HG03342 (cell line): ENCODE data around the gene RHBDL1.

Experiments
- ATAC-seq: cut with Tn5 transposase; IDR thresholded peaks from one replicate; pipeline ENCODE4 v1.9.1; 2021; ENCODE audit warnings: mild to moderate bottlenecking, moderate library complexity; ENCODE audit not compliant: unreplicated experiment

The RHBDL1 gene

DNA sequence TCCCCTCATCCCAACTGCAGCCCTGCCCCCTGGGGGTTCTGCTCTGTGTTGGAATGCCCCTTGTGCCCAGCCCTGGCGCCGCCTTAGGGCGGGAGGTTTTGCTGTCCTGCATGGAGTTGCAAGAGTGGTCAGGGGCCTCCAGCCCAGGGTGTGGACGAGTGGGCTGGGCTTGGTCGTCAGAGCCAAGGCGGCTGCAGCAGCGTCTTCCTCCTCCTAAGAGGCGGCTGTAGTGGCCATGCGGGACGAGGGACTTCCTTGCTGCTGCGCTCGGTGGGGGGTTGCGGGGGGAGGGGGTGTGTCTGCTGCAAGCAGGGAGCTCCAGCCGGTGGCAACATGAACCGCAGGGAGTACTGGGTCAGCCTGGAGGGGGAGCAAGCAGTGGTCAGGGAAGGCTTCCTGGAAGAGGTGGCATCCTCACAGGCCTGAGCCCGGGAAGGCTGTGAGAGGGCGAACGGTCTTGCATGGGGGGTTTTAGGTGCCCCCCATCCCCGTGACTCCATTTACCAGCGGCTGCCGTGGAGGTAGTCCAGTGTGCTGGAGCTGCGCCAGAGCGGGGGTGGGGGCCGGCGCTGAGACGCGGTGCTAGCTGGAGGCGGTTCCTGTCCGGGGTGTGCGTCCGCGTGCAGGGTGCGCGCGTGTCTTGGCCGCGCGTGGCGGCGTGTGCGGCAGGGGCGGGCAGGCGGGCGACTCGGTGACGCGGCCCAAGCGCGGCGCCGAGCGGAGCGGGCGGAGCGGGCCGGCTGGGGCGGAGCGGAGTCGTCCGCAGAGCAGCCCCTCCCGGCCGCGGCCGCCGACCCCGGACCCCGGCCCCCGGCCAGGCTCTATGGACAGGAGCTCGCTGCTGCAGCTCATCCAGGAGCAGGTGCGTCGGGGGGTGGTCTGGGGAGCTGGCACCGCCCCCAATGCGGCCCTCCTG is at the start of gene RHBDL1:
Gene RHBDL1, plus strand, starts transcription at position 704 of the 916 bp plus-strand sequence. Its CDS starts 120 bp downstream, at position 824.
- no peak for ATAC-seq

DNA sequence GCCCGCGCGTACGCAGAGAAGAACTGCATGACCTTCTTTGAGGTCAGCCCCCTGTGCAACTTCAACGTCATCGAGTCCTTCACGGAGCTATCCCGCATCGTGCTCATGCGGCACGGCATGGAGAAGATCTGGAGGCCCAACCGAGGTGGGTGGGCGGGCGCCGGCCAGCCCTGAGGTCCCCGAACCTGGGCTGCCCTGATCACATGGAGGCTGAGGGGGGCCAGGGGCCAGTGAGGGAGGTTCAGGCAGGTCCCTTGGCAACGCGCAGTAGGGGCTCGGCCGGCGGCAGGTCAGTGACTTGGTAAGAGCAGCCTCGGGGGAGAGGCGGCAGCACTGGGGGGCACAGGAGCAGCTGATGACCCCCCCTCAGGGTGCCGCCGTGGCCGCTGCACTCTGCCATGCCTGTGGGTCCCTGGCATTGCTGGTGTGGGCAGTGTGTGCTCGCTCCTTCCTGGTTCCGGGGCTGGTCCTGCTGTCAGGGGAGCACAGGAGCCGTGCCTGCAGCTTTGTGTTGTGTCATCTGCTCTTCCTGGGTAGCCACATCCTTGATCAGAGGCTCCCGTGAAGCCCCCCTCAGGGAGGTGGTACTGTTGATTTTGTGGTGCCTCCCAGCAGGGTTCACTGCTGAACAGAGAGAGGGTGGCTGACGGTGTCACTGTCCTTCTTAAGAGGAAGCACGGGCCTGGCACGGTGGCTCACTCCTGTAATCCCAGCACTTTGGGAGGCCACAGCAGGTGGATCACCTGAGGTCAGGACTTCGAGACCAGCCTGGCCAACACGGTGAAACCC is 49.3 kb upstream of the RHBDL1 start:
- no peak for ATAC-seq

DNA sequence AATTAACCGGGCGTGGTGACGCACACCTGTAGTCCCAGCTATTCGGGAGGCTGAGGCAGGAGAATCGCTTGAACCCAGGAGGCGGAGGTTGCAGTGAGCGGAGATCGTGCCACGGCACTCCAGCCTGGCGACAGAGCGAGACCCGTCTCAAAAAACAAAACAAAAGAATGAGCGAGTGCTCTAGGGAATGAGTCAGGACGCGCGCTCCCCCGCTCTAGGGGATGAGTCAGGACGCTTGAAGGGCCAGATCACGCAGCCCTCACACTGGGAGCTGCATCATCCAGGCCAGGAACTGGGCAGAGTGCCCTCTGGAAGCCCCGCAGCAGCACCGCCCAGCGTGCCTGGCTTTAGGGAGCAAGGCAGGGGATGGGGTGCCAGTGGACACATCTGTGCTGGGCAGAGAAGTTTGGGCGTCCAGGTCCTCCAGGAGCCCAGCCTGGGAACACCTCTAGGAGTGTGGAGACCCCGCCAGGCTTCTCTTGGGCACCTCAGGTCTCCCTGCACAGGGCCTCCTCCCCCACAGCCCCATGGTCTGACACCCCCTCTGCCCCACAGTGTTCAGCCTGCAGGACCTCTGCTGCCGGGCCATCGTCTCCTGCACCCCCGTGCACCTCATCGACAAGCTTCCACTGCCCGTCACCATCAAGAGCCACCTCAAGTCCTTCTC is 48.6 kb upstream of the RHBDL1 start:
- ATAC-seq = no peak

DNA sequence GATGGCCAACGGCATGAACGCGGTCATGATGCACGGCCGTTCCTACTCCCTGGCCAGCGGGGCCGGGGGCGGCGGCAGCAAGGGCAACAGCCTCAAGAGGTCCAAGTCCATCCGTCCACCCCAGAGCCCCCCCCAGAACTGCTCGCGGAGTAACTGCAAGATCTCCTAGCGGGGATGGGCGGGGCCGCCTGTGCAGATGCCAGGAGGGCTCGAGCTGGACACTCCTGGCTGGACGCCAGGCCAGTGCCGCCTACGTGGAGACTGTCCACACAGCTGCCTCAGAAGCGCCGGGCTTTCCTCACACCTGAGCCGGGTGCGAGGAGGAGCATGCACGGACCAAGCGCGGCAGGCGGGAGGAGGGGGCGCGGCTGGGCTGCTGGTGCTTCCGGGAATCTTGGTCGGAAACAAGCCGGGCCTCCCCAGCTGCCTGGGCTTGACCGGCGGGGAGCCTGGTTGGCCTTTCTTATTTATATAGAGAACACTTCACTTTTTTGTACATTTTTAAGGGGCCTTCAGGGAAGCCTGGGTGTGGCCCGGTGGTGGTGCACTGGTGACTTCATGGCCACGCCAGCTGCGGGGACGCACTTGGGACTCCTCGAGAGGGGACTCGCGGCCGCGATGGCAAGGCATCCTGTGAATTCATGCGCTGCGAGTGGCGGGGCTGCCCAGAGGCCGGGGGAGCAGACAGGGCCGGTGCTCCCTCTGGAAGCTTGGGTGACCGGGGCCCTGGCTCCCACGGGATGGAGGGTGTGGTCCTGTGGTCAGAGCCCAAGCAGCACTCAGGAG is 47.8 kb upstream of the RHBDL1 start:
- no peak for ATAC-seq

DNA sequence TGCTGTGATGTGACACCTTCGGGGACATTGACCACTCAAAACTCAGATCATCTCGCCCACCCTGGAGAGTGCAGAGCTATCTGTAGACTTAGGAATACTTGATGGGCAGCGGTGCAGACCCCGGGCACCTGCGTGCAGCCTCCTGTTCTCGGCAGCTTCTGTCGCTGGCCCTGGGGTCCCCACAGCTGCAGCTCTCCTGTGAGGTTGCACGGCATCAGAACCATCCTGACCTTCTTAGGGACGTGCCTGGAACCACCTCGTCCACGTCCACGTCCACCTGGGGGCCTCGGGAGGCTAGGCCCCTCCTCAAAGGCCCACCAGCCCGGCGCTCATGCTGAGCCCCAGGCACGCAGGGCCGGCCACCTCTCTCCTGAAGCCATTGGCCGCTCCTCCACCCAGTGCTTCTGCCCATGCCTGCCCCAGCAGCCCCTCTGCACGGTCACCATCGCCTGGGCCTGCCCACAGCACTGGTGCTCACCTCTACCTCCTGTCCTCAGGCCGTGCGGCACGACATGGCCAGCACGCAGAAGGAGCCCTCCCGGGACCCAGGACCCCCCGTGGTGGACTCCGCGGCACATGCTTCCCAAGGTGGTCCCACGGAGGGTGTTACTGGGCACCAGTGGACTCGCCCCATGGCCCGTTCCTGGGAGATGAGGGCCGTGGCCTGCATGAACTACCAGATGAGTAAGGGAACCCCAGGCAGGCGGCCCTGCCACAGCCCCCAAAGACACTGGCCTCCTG is 47.0 kb upstream of the RHBDL1 start:
- no peak for ATAC-seq

DNA sequence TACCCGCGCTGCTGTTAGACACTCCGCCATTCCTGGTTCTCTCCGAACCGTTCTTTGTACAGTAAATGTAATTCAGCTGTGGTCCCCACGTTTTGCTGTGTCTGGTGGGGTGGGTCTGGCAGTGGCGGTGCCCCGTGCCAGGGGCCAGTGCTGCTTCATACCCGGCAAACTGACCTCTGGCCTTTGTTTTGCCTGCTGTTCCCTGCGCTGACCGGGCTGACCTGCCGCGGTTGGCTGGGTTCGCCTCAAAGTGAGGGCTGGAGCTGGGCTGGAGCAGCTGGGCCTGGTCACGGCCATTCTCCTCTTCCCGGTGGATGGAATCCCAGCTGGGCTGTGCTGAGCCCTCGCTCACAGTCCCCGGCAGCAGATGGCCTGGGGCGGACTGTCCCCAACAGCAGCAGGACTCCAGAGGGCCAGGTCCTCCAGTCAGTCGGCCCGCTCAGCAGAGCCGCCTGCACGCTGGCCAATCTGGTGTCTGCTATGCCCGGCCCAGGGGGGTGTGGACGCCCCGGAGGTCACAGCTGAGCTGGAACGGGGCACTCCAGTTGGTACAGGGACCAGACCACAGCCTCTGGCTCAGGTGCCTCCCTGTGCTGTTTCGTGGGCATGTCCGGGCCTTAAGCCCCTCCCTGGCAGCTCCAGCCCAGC is 46.2 kb upstream of the RHBDL1 start:
- ATAC-seq = no peak

DNA sequence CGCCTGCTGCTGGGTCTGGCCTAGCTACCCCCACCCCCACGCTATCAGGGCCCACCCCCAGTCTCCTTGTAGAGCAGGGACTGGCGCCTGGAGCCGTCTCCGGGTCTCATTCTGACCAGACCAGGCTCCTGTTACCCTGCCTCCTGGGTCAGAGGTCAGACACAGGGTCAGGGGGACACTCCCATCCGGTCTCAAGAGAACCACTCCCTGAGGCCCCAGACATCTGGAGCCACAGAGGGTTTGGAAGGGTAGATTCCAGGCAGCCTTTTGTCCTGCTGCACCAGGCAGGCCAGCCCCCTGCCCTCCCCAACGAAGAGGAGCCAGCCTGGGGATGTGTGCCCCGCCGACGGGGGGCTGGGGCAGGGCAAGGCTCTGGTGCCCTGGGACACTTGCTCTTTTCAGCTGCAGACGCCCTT is 45.6 kb upstream of the RHBDL1 start:
- ATAC-seq = no peak

DNA sequence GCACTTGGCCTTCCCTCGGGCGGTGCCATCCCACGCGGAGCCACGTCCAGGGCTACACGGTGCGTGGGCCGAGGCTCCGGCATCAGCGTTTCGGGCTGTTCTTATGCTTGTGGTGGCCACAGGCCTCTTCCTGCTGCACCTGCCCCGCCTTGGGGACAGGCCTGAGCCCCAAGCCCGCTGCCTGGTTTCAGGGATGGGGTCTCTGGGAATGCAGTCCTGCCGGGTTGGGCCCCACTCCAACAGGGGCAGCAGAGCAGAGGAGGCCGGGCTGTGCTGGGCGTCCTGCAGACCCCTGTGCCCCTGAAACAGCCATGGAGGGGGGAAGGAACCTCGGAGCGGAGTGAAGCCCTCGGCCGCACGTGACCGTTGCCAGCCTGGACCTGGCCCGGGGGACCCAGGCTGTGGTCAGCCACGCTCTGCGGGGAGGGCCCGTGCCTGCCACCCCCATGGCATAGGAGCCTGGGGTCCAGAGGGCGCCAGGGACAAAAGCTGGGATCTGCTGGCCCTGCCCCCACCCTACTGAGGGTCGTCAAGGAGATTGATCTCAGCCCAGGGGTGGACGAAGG is 45.1 kb upstream of the RHBDL1 start:
- no peak for ATAC-seq

DNA sequence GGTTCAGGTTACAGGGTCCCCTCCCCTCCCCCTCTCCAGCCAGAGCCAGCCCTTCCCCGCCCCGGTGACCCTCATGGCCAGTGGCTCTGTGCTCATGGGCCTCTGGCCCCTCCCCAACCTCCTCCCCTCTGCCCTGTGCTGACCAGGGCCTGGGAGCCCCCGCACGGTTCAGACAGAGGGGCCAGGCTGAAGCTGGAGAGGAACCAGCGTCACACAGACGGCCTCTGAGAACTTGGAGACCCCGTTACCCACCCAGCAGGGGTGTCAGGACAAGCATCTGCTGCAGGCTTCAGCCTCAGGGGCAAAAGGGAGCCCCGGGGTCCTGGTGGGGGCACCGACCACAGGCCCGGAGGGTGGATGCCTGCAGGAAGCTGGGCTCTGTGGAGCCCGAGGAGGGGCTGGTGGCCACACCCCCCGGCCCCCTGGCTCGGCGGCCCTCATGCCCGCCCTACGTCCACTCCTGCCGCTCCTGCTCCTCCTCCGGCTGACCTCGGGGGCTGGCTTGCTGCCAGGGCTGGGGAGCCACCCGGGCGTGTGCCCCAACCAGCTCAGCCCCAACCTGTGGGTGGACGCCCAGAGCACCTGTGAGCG is 44.6 kb upstream of the RHBDL1 start, which contains the start of gene WFIKKN1:
Gene WFIKKN1, plus strand, starts transcription at position 171 of the 591 bp plus-strand sequence. Its CDS starts 269 bp downstream, at position 440.
- no peak for ATAC-seq

DNA sequence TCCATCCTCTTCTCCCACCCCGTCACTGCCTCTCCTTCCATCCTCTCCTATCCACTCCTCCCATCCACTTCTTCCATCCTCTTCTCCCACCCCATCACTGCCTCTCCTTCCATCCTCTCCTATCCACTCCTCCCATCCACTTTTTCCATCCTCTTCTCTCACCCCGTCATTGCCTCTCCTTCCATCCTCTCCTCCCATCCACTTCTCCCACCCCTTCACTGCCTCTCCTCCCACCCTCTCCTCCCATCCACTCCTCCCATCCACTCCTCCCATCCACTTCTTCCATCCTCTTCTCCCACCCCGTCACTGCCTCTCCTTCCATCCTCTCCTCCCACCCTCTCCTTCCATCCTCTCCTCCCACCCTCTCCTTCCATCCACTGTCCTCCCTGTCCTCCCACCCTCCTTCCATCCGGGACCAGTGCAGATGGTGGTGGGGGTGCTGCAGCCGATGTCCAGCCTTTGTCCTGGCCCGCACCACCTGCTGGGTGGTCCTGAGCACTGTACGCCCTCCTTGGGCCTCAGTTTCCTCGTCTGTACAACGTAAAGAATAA is 43.6 kb upstream of the RHBDL1 start:
- ATAC-seq = no peak

DNA sequence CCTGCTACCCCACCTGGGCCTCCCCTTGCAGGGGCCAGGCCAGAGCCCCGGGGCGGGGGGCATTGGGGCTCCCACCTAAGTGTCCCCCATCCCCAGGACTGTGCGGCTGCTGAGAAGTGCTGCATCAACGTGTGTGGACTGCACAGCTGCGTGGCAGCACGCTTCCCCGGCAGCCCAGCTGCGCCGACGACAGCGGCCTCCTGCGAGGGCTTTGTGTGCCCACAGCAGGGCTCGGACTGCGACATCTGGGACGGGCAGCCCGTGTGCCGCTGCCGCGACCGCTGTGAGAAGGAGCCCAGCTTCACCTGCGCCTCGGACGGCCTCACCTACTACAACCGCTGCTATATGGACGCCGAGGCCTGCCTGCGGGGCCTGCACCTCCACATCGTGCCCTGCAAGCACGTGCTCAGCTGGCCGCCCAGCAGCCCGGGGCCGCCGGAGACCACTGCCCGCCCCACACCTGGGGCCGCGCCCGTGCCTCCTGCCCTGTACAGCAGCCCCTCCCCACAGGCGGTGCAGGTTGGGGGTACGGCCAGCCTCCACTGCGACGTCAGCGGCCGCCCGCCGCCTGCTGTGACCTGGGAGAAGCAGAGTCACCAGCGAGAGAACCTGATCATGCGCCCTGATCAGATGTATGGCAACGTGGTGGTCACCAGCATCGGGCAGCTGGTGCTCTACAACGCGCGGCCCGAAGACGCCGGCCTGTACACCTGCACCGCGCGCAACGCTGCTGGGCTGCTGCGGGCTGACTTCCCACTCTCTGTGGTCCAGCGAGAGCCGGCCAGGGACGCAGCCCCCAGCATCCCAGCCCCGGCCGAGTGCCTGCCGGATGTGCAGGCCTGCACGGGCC is 42.8 kb upstream of the RHBDL1 start:
- no peak for ATAC-seq

DNA sequence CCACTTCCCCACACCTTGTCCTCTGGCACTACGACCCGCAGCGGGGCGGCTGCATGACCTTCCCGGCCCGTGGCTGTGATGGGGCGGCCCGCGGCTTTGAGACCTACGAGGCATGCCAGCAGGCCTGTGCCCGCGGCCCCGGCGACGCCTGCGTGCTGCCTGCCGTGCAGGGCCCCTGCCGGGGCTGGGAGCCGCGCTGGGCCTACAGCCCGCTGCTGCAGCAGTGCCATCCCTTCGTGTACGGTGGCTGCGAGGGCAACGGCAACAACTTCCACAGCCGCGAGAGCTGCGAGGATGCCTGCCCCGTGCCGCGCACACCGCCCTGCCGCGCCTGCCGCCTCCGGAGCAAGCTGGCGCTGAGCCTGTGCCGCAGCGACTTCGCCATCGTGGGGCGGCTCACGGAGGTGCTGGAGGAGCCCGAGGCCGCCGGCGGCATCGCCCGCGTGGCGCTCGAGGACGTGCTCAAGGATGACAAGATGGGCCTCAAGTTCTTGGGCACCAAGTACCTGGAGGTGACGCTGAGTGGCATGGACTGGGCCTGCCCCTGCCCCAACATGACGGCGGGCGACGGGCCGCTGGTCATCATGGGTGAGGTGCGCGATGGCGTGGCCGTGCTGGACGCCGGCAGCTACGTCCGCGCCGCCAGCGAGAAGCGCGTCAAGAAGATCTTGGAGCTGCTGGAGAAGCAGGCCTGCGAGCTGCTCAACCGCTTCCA is 42.0 kb upstream of the RHBDL1 start:
- no peak for ATAC-seq

DNA sequence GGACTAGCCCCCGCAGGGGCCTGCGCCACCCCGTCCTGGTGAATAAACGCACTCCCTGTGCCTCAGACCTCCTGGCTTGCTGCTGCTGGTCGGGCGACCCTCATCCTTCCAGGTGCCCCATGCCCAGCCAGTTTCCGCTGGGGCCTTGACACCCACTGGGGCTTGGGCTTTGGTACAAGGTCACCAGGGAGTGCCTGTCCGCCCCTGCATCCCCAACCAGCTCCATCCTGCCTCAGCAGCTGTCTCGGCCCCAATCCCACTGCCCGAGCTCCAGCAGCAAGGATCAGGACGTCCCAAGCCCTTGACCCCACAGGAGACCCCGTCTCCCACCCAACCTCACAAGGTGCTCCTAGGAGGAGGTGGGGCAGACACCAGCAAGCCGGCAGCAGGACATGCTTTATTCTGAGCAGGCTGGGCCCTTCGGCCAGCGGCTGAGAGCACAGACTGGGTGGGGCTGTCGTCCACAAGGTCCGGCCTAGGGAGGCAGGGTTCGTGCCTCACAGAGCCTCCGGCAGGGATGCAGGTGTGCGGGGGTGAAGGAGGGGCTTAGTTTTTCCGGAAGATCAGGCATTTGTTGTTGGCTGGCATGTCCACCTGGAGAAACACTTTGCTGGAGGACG is 41.3 kb upstream of the RHBDL1 start:
- no peak for ATAC-seq

DNA sequence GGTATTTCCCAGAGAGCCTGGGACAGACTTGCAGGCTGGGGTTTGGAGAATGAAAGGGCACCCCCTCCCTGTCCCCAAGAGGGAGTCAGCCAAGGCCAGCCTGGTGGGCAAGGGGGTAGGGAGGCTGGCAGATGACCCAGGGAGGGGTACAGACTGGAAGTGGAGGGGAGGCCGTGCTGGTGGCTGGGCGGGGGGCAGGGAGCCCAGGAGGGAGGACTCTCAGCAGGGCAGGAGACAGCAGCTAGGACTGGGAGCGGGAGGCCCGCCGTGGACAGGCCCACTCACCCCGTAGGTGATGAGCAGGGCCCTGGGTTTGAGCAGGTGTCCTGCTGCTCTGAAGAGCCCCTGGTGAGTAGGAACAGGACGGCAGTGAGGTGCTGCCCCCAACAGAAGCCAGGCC is 40.5 kb upstream of the RHBDL1 start:
- no peak for ATAC-seq

DNA sequence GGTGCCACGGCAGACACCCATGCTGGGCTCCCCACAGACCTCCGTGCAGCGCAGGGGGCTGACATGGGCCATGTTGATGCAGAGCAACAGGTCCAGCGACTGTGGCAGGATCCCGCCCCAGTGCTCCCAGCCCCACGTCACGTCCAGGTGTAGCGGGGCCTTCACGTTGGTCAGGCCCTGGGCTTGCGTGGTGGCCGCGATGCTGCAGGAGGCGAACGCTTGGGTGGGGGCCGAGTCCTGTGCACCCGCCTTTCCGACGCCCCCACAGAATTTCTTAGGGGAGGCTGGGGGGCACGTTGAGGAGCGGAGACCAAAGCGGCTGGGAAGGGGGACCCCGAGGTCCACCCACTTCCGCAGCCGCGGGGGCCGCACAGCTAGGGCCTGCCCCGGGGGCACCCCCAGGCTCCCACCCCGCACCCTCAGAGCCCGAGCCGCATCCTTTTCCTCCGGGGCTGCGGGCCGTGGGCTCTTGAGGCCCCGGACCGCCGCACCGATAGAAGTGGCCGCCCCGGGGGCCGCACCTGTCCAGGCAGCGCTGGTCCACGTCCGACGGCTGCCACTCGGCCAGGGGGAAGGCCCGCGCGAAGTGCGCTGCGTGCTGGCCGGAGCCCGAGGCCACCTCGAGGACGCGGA is 39.8 kb upstream of the RHBDL1 start:
- peak; percentile 2 for ATAC-seq
